ENCODE results near the gene KLRC4. TPM values are rescaled to one million over a fixed set of nuclear protein-coding genes. Genes with fewer than 3 reads are reported as not detected.
A peak's percentile ranks its signal among the peaks of the same experiment; 100 is the strongest.

The KLRC4 gene
- total RNA-seq, 1 experiment from 2014 or later = not detected

- peak overlapping the region; percentile 77 for H3K4me3 ChIP-seq
- H3K9me3 ChIP-seq (ENCODE audit: insufficient read depth, low read depth) = no peaks in the 10 kb centered on the region
- intact Hi-C loops (cut with micrococcal nuclease; ENCODE audit: unreplicated experiment) = loop anchor here (10.0 kb wide), 1 partner anchor 391 kb away; no protein-coding TSS in a partner anchor
- H3K27me3 ChIP-seq (ENCODE audit: insufficient read depth, low read depth) = no peaks in the 10 kb centered on the region
- TF ChIP-seq EZH2 (IDR thresholded peaks at IDR 0.05; ENCODE audit: low read depth) = no peak
- no peak for TF ChIP-seq CTCF (conservative IDR thresholded peaks at IDR 0.05)
- H3F3A ChIP-seq (ENCODE audit: insufficient read depth, low read depth) = no peaks in the 10 kb centered on the region; the same call in 1 of the 2 replicates
- peak overlapping the region; percentile 91 for H2AFZ ChIP-seq
- H3K4me1 ChIP-seq (replicated peaks; ENCODE audit: insufficient read depth) = peaks cover 30% of the 10 kb centered on the region
- H3K9me2 ChIP-seq (ENCODE audit: insufficient read depth) = no peaks in the 10 kb centered on the region
- POLR2A ChIA-PET (ENCODE audit: unreplicated experiment) = interaction anchor here (0.6 to 0.7 kb wide), 4 partner anchors 28 to 36 kb away, joined by 4 to 9 read pairs (median 4); no protein-coding TSS in a partner anchor
- CTCF ChIA-PET = no interaction called here
- H4K20me1 ChIP-seq (ENCODE audit: insufficient read depth) = no peaks in the 10 kb centered on the region
- BruUV-seq (replicated peaks) = TSS peak; percentile 56
- peak in 1 of 2 experiments; percentile 48 for DNase-seq
- no peaks in the 10 kb centered on the region for H3K79me2 ChIP-seq (ENCODE audit: low read depth)
- H3K36me3 ChIP-seq (ENCODE audit: low read depth) = no peaks in the 10 kb centered on the region
- H3K27ac ChIP-seq = peak overlapping the region; percentile 63
- peak overlapping the region; percentile 93 for H3K4me2 ChIP-seq
These were observed 45.4 kb downstream of the KLRC4 start for GRCh38 chr12:10363914-10364814.

GRCh38 chr12:10363658-10363913 lies 46.0 kb downstream of the KLRC4 start:
- no peaks in the 10 kb centered on the region for H3K9me2 ChIP-seq (ENCODE audit: insufficient read depth)
- H3K4me2 ChIP-seq = peak overlapping the region; percentile 93
- intact Hi-C loops (cut with micrococcal nuclease; ENCODE audit: unreplicated experiment) = loop anchor here (10.0 kb wide), 1 partner anchor 391 kb away; no protein-coding TSS in a partner anchor
- no peaks in the 10 kb centered on the region for H3K36me3 ChIP-seq (ENCODE audit: low read depth)
- no peak for TF ChIP-seq CTCF (conservative IDR thresholded peaks at IDR 0.05)
- TF ChIP-seq EZH2 (IDR thresholded peaks at IDR 0.05; ENCODE audit: low read depth) = no peak
- H3K4me3 ChIP-seq = no peak overlapping the region; the same call in 1 of the 2 replicates
- no peaks in the 10 kb centered on the region for H3K27me3 ChIP-seq (ENCODE audit: insufficient read depth, low read depth)
- peaks cover 30% of the 10 kb centered on the region for H3K4me1 ChIP-seq (replicated peaks; ENCODE audit: insufficient read depth)
- POLR2A ChIA-PET (ENCODE audit: unreplicated experiment) = interaction anchor here (0.7 kb wide), 1 partner anchor 174 kb away, joined by 7 read pairs; no protein-coding TSS in a partner anchor
- no peaks in the 10 kb centered on the region for H3K9me3 ChIP-seq (ENCODE audit: insufficient read depth, low read depth)
- no peak for DNase-seq
- peak overlapping the region; percentile 91; the same call in 1 of the 2 replicates for H2AFZ ChIP-seq
- H3K27ac ChIP-seq = no peak overlapping the region
- CTCF ChIA-PET = no interaction called here
- H3K79me2 ChIP-seq (ENCODE audit: low read depth) = no peaks in the 10 kb centered on the region
- H3F3A ChIP-seq (ENCODE audit: insufficient read depth, low read depth) = no peaks in the 10 kb centered on the region; the same call in 1 of the 2 replicates
- H4K20me1 ChIP-seq (ENCODE audit: insufficient read depth) = no peaks in the 10 kb centered on the region
- BruUV-seq (replicated peaks) = no TSS peak

- no peaks in the 10 kb centered on the region for H4K20me1 ChIP-seq (ENCODE audit: insufficient read depth)
- H3K9me2 ChIP-seq (ENCODE audit: insufficient read depth) = no peaks in the 10 kb centered on the region
- H2AFZ ChIP-seq = no peak overlapping the region
- no peaks in the 10 kb centered on the region; the same call in 1 of the 2 replicates for H3F3A ChIP-seq (ENCODE audit: insufficient read depth, low read depth)
- intact Hi-C loops (cut with micrococcal nuclease; ENCODE audit: unreplicated experiment) = loop anchor here (10.0 kb wide), 1 partner anchor 392 kb away; no protein-coding TSS in a partner anchor
- BruUV-seq (replicated peaks) = no TSS peak
- TF ChIP-seq EZH2 (IDR thresholded peaks at IDR 0.05; ENCODE audit: low read depth) (no peak), CTCF (conservative IDR thresholded peaks at IDR 0.05) (no peak)
- CTCF ChIA-PET = interaction anchor here (0.6 to 0.7 kb wide), 2 partner anchors 40 to 172 kb away, joined by 3 to 5 read pairs; no protein-coding TSS in a partner anchor
- no peaks in the 10 kb centered on the region for H3K27me3 ChIP-seq (ENCODE audit: insufficient read depth, low read depth)
- H3K36me3 ChIP-seq (ENCODE audit: low read depth) = no peaks in the 10 kb centered on the region
- DNase-seq = no peak
- no peaks in the 10 kb centered on the region for H3K9me3 ChIP-seq (ENCODE audit: insufficient read depth, low read depth)
- H3K4me2 ChIP-seq = no peak overlapping the region; the same call in 1 of the 2 replicates
- POLR2A ChIA-PET (ENCODE audit: unreplicated experiment) = interaction anchor here (0.7 kb wide), 1 partner anchor 173 kb away, joined by 7 read pairs; no protein-coding TSS in a partner anchor
- peaks cover 30% of the 10 kb centered on the region for H3K4me1 ChIP-seq (replicated peaks; ENCODE audit: insufficient read depth)
- H3K79me2 ChIP-seq (ENCODE audit: low read depth) = no peaks in the 10 kb centered on the region
- no peak overlapping the region for H3K4me3 ChIP-seq
- H3K27ac ChIP-seq = no peak overlapping the region
These were observed 46.5 kb downstream of the KLRC4 start for GRCh38 chr12:10362828-10363657.

Measured in PC-9 (cell line).